Hematopoietic multipotent progenitor cell treated with erythropoietin and hydrocortisone succinate and interleukin-3 and kit ligand, for 4 days (in vitro differentiated cells): ENCODE data around the gene SLFN13.
A peak's percentile ranks its signal among the peaks of the same experiment; 100 is the strongest.
"Not testable (repeated sequence)": the region's sequence is repeated elsewhere in the genome, so short reads cannot be mapped to it uniquely, and the experiment has no call there.

Experiments used
- DNase-seq: peaks from one replicate; pipeline ENCODE4 v3.0.0-alpha.2; 2015

SLFN13 gene

DNA sequence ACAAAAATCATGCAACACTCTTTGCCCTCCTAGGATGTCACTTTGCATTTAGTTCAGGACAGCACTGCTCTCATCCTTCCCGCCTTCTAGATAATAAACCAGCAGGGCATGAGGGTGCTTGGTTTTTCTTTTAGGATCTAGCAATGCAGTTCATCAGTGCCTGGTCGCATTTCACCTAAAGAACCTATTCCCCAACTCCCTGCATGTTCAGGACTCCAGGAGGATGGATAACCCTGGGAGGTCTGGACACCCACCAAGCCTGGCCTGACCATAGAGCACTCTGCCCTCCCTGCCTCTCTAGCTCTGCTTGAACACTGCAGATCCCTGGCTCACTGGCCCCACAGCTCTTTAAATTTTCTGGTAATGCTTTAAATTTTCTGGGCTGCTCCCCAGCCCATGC is 18.9 kb downstream of the SLFN13 start:
- DNase-seq: no peak

- DNase-seq: peak; percentile 23
Observed at GRCh38 chr17:35428229-35428628, 20.3 kb downstream of the SLFN13 start.

DNA sequence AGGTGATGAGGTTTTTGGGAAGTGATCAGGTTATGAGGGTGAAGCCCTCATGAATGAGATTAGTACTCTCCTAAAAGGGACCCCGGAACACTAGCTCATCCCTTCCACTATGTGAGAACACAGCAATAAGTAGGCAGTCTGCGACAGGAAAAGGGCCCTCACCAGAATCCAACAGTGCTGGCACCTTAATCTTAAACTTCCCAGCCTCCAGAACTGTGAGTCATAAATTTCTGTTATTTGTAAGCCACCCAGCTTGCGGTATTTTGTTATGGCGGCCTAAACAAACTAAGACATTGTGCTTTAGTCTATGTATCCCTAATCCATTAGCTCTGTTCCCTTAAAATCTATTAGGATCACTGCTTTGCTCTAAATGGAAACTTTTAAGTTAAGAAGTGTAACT is 24.8 kb downstream of the SLFN13 start:
- no peak for DNase-seq

DNA sequence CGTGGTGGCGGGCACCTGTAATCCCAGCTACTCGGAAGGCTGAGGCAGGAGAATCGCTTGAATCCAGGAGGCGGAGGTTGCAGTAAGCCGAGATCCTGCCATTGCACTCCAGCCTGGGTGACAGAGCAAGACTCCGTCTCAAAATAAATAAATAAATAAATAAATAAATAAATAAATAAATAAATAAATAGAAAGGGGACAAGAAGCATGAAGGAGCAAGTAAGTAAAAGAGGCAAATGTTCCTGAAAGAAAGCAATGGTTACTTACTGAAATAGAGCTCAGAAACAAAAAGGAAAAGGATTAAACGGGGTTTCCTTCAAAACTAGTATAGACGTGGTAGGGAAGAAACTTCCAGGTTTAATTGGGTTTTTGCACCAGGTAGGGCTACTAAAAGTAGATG is 27.5 kb downstream of the SLFN13 start:
- not testable (repeated sequence) for DNase-seq

DNA sequence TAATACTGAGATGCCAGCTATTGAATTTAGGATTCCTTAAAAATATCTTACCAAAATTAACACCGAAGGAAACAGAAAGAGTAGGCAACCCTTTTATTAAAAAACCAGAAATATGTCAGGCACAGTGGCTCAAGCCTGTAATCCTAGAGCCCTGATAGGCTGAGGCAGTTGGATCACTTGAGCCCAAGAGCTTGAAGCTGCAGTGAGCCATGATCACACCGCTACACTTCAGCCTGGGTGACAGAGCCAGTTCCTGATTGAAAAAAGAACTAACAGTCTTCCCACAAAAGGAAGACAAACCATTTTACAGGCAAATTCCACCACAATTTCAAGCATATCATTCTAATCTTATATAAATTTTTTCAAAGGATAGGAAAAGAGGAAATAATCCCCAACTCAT is 31.9 kb downstream of the SLFN13 start:
- no peak for DNase-seq

DNA sequence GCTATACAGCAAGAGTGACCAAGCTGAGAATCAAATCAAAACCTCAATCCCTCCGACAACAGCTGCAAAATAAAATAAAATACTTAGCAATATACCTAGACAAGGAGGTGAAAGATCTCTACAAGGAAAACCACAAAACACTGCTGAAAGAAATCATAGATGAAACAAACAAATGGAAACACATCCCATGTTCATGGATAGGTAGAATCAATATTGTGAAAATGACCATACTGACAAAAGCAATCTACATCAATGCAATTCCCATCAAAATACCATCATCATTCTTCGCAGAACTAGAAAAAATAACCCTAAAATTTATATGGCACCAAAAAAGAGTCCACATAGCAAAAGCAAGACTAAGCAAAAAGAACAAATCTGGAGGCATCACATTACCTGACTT is 33.9 kb downstream of the SLFN13 start:
- DNase-seq: not testable (repeated sequence)

DNA sequence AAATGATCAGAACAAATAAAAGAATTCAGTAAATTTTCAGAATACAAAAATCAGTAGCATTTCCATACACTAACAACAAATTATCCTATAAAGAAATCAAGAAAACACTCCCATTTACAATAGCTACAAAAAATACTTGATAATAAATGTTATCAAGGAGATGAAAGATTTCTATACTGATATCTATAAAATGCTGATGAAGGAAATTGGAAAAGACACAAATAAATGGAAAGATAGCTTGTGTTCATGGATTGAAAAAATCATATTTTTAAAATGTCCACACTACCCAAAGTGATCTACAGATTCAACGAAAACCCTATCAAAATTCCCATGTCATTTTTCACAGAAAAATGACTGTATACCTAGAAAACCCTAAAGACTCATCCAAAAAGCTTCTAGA is 34.3 kb downstream of the SLFN13 start:
- DNase-seq: no peak

DNA sequence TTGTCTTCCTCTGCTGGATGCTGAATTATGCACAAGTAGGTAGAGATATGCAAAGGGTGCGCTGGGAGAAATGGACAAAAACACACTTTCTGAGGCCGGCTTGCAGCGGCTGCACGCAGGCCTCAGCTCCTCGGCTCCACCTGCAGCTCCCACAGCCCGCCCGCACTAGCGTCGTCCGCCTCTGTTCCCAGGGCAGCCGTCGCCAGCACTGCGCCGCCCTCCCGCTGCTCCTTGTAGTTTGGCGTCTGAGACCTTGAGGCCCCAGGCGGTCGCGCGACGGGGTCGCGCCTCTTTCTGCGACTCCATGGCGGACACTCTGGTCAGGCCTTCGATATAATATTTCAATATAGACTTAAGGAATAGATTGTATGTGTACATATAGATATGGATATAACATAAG is 41.0 kb downstream of the SLFN13 start:
- DNase-seq: no peak

GRCh38 chr17:35406568-35406967 is 42.0 kb downstream of the SLFN13 start:
- no peak for DNase-seq

DNA sequence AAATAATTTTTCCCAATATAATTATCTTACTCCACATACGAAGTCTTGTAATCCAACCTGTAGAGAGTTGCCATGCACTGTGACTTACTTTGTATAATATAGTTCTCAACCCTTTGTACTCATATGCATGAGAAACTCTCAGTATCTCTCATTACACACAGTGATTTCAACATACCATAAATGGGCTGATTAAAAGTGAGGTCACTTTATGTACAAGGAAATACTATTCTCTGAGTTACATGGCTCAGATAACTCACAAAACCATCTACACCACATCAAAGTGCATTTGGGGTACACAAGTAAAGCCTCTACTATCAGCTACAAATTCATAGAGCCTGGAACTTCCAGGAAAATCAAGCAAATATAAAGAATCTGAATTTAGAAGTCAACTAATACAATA is 44.2 kb downstream of the SLFN13 start:
- peak; percentile 30 for DNase-seq

- DNase-seq: not testable (repeated sequence)
Observed at GRCh38 chr17:35393783-35394182, 54.8 kb downstream of the SLFN13 start.

GRCh38 chr17:35390663-35391062 is 57.9 kb downstream of the SLFN13 start:
- peak; percentile 67 for DNase-seq

DNA sequence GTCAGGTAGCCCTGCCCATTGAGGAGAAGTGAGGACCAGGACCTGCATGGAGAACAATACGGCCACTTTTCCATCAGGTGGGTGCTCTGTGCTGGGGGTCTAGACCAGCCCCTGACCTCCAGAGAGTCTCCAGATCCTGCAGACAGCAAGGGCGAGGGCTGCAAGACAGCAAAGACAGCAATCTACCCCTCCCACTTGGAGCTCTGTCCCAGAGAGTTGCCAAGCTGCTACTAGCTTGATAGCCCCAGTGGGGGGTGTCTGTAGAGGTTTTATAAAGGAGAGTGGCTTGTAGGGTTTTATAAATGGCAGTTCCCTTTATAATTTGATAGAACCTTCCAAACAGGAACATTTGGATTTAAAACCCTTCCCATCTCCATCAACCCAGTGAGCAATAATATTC is 58.4 kb downstream of the SLFN13 start:
- DNase-seq: peak; percentile 9

DNA sequence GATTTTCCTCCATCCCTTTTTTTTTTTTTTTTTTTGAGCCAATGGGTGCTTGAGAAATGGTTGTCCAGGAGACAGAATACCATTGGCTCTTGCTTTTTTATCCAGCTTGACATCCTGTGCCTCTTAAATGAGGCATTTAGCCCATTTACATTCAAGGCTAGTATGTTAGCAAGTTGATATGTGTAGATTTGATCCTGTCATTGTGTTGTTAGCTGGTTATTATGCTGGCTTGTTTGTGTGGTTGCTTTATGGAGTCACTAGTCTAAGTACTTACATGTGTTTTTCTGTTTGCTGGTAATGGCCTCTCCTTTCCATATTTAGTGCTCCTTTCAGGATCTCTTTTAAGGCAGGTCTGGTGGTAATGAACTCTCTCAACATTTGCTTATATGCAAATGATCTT is 61.1 kb downstream of the SLFN13 start:
- no peak for DNase-seq
